HT-29 (cell line): Measurements from ENCODE around the gene UNC13C. TPM values are rescaled to one million over a fixed set of nuclear protein-coding genes. Genes with fewer than 3 reads are reported as not detected.

Source experiments
- DNase-seq: peaks from one replicate; pipeline ENCODE4 v3.0.0-alpha.2; 2015; ENCODE audit warnings: low spot score
- total RNA-seq: library from RNA; depleted of rRNA; stranded (reverse); fragments of >200 nt; shearing (Covaris generic); gene quantifications from 2 replicates; pipeline ENCODE4 v1.2.3, GENCODE V29; 2014

UNC13C gene
- total RNA-seq, 1 experiment from 2014 or later, result not detected

GRCh38 chr15:54462511-54462913, 484.3 kb downstream of the UNC13C start:
- DNase-seq, result no peak

DNA sequence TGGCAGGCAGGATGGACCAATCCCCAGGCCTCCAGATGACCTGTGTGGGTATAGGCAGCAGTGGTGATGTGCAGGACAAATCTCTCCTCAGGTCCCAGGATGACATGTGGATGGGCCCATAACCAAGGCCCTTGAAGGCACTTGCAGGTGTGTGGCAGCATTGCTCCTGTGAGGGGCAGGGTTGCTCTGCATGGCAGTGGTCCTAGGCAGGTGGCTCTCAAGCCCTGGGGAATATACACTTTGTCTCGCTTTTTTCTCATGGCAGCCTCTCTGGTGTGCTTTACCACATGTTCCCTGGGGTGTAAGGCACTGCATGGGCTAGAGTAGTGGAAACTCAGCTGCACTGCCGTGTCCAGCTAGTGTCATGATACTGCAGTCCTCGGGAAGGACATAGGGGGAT, 503.6 kb downstream of the UNC13C start:
- DNase-seq, result no peak

GRCh38 chr15:54482251-54482650, 504.0 kb downstream of the UNC13C start:
- DNase-seq, result no peak

- no peak for DNase-seq
Measured at GRCh38 chr15:54500330-54500729, 522.1 kb downstream of the UNC13C start.

- no peak for DNase-seq
Measured at GRCh38 chr15:54502416-54503075, 524.3 kb downstream of the UNC13C start.

DNA sequence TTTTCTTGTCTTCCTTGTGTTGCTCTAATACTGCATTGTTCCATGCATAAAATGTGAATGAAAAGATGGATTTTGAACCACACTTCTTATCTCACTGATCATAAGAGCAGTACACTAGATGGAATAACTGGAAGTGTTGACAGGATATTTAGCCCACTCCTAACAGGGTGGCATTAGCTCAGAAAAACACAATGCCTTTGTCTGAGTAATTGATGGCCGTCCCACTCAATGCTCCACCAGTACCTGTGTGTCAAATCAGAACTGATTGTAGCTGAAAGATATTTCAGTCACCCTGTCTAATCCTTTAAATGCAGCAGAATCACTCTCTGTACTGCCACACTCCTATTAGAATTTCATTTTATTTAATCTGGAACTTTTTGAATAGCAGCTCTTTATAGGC, 526.5 kb downstream of the UNC13C start:
- DNase-seq, result no peak

- DNase-seq, result no peak
Measured at GRCh38 chr15:54506977-54507524, 528.8 kb downstream of the UNC13C start.

GRCh38 chr15:54514601-54515000, 536.4 kb downstream of the UNC13C start:
- no peak for DNase-seq

DNA sequence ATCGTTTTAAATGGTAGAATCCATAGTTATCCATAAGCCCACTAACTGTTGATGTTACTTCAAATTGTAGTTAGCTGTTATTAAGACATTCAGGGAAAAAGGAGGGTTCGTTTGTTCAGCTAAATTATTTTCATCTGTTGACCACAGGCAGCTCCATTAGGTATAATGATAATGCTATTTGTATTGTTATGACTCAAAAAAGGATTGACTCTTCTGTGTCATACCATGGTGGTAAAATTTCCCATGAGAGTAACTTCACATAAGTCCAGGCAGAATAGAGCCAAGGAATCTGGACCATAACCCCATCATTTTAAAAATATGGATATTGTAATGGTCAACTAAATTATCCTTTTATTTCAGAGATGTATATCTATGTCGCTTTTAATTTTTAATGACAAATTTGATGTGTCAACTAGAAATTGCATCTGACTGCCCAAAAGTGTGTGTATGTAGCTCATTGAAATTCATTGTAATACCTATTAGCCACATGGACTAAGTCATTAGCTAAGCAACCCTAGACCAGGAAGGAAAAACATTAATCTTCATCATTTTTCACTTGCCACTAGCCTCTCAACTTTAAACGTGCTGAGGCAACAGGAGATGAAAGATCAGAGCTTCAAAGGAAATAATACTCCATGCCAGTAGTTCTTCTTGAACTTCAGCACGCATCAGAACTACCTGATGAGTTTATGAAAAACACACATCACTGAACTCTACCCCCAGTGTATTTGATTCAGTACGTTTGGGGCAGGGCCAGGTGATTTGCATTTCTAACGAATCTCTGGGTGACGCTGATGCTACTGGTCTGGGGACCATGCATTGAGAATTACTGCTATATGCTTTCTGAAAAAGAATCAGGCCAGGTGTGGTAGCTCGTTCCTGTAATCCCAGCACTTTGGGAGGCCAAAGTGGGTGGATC, 537.7 kb downstream of the UNC13C start:
- no peak for DNase-seq

DNA sequence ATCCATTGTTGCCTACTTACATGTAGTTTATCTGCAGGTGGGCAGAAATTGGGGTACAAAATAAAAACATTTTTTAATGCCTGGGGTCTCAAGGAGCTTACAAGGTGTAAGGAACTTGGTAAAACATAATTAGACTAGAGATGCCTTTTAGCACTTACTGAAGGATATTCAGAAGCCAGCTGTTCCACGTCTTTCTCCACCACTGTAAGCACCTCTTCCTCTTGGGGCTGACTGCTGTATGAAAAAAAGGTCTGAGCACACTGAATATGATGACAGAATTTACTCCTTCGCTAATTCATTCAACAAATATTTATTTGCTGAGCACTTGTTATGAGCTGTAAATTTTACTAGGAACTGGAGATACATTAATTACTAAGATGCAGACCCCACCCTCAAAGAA, 539.1 kb downstream of the UNC13C start:
- no peak for DNase-seq

- no peak for DNase-seq
Measured at GRCh38 chr15:54518156-54518882, 540.1 kb downstream of the UNC13C start.

- DNase-seq, result no peak
Measured at GRCh38 chr15:54519577-54519976, 541.3 kb downstream of the UNC13C start.

DNA sequence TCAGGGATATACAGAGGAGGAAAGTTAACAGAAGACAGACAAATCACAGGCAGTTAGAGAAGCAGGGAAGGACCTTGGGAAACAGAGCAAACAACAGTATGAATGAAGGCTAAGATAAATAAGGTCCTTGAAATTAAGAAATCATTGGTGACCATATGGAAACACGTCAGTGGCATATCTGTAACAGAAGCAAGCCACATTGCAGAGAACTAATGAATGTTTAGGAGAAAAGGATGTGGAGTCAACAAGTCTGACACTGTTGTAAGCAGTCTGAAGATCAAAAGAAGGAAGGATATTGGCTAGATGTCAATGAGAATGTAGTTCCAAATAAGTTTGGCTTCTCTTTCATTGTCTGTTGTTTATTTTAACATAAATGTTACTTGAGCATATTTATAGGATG, 542.4 kb downstream of the UNC13C start:
- no peak for DNase-seq

DNA sequence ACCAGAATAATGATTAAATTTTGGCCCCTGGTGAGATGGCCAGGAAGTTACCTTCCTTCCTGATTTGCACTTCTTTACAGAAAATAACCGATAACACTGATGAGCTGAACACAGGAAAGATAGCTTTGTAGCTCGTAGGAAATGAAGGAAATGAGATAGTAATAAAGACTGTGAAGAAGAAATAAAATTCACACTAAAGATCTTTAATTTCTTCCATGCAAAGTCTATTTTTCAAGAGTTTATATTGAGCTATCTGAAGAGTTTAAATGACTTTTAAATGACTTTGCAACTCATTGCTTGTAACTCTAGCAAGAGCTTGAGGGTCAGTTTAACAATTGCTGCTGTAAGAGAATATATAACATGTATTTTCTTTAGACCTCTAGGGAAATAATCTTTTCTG, 543.0 kb downstream of the UNC13C start:
- no peak for DNase-seq

GRCh38 chr15:54528021-54528420, 549.8 kb downstream of the UNC13C start:
- DNase-seq, result no peak

- DNase-seq, result no peak
Measured at GRCh38 chr15:54540721-54541120, 562.5 kb downstream of the UNC13C start.

- DNase-seq, result no peak
Measured at GRCh38 chr15:54547491-54547890, 569.2 kb downstream of the UNC13C start.

- DNase-seq, result no peak
Measured at GRCh38 chr15:54550954-54551353, 572.7 kb downstream of the UNC13C start.

GRCh38 chr15:54556231-54556630, 578.0 kb downstream of the UNC13C start:
- DNase-seq, result no peak

DNA sequence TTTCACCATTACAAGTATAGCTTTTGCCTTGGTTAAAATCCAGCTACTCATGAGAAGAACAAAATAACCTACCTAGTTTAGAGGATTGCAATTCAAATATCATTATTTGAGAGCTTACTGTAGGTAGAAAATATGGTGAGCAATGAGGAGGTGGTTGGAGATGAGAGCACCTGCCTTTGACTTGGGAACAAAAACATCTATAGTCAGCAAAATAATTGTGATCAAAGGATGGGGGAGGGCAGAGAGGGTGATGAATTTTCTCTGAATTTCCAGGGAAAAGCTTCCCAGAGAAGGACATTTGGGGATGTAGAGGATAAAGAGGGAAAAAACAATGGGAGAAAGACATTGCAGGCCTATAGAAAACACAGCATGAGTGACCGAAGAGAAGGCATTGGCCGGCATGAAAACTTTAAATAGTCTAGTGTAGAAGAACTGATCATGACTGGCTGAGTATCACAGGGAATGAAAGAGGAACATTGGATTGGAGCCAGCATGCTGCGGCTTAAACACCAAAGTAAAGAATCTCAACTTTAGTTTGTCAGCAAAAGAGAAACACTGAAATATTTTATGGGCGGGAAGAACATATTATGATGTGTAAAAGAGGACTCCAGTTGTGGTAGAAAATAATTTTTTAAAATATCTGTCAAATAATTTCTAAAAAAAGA, 581.3 kb downstream of the UNC13C start:
- no peak for DNase-seq

GRCh38 chr15:54560417-54560816, 582.2 kb downstream of the UNC13C start:
- DNase-seq, result no peak
